Gastrocnemius medialis (tissue), 4 donors: Measurements from ENCODE around the gene BCL11B. TPM values are rescaled to one million over a fixed set of nuclear protein-coding genes. Genes with fewer than 3 reads are reported as not detected.

Experiments used
- ATAC-seq, 2 donors: fragments of 150-250 bp; one replicate each; pipeline ENCODE4 v1.9.1; 2016
- DNase-seq, 2 donors: peaks; one replicate each; pipeline ENCODE4 v3.0.0-alpha.2; 2019
- H3K27ac ChIP-seq, 4 donors: fragments of 200-600 bp; sonication (generic); 1 replicate in 1 of 4; 2 replicates in 3 of 4; pipeline ENCODE4 v1.5.1; 2016 to 2018; ENCODE audit warnings: mild to moderate bottlenecking in 2 of 4, moderate library complexity in 1 of 4
- H3K27me3 ChIP-seq, 3 donors: fragments of 200-600 bp; sonication (generic) in 2 of 3; 1 replicate in 1 of 3; 2 replicates in 2 of 3; pipeline versions ENCODE4 v1.5.1 to v1.6.0; 2016 to 2019; ENCODE audit warnings: mild to moderate bottlenecking in 1 of 3, moderate library complexity in 1 of 3
- H3K36me3 ChIP-seq, 2 donors: fragments of 200-600 bp; sonication (generic) in 1 of 2; one replicate each; pipeline ENCODE4 v1.5.1; 2017 to 2018
- H3K4me1 ChIP-seq, 2 donors: fragments of 200-600 bp; sonication (generic) in 1 of 2; one replicate each; pipeline ENCODE4 v1.5.1; 2016 to 2017; ENCODE audit warnings: mild to moderate bottlenecking in 2 of 2
- H3K4me3 ChIP-seq, 4 donors: fragments of 200-600 bp; sonication (generic) in 3 of 4; 1 replicate in 1 of 4; 2 replicates in 3 of 4; pipeline ENCODE4 v1.5.1; 2016 to 2019; ENCODE audit warnings: mild to moderate bottlenecking in 2 of 4
- H3K9me3 ChIP-seq, 3 donors: fragments of 200-600 bp; sonication (generic) in 2 of 3; 1 replicate in 1 of 3; 2 replicates in 2 of 3; pipeline ENCODE4 v1.5.1; 2016 to 2019
- POLR2A ChIP-seq, 2 donors: fragments of 450-650 bp; IDR thresholded peaks; one replicate each; pipeline ENCODE4 v1.6.1; 2017; ENCODE audit warnings: antibody characterized with exemption in 2 of 2, mild to moderate bottlenecking in 2 of 2, moderate library complexity in 2 of 2
- in situ Hi-C, 4 donors: fragments of 200-750 bp; cut with MboI; loops; one replicate each; pipeline versions ENCODE4 v1.15.0 to v1.8.0; 2017; ENCODE audit warnings: low sequenced_read_pairs in 4 of 4
- intact Hi-C: fragments of 100-400 bp; cut with DNase I; formaldehyde crosslinking; loops from one replicate; pipeline ENCODE4 v1.15.1; 2023; ENCODE audit warnings: low total_unique reads
- total RNA-seq, 4 donors: library from RNA; depleted of rRNA; stranded (reverse); fragments of >200 nt; gene quantifications; one replicate each; pipeline versions ENCODE4 v1.1.0 to v1.2.3, GENCODE V29; 2016
- TF ChIP-seq, protein P1 (sequence below), 5 experiments: fragments of 450-650 bp in 3 of 5; fragments of 200-600 bp in 2 of 5; sonication (generic) in 2 of 5; IDR thresholded peaks in 4 of 5; conservative IDR thresholded peaks in 1 of 5; 1 replicate in 4 of 5; 2 replicates in 1 of 5; pipeline ENCODE4 v1.5.1; 2016 to 2019; ENCODE audit warnings: antibody characterized with exemption in 5 of 5, mild to moderate bottlenecking in 3 of 5, moderate library complexity in 3 of 5

BCL11B gene
- total RNA-seq, 4 donors from 2014 or later = 0.05 to 0.62 (median 0.18) TPM; not detected in 1

DNA sequence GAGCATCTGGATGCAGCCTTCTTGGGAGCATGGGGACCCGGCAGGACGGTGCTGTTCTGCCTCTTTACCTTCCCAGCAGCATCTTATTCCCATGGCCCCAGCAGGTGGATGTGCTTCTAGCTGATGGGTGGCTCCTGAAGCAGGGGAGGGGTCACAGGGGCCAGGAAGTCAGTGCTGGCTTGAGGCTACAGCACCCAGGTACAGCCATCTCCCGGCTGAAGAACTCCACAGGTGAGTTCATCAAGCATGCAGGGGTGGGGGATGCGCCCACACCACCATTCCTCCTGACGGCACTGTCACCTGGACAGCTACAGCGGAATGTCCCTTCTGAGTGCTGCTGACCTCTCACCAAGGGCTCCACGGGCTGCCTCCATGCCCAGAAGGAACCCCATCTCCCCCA lies 57.3 kb downstream of the BCL11B start:
- ATAC-seq = no peak
- intact Hi-C loops = no loop called here
- Histone ChIP-seq H3K4me3 (no peak overlapping the region), H3K27ac (no peak overlapping the region), H3K27me3 (peaks cover 0 to 15% (median 0%) of the 10 kb centered on the region in 3 donors), H3K9me3 (no peaks in the 10 kb centered on the region), H3K4me1 (no peaks in the 10 kb centered on the region), H3K36me3 (no peaks in the 10 kb centered on the region)
- in situ Hi-C loops = no loop called here
- DNase-seq = no peak
- TF ChIP-seq, protein P1, sequence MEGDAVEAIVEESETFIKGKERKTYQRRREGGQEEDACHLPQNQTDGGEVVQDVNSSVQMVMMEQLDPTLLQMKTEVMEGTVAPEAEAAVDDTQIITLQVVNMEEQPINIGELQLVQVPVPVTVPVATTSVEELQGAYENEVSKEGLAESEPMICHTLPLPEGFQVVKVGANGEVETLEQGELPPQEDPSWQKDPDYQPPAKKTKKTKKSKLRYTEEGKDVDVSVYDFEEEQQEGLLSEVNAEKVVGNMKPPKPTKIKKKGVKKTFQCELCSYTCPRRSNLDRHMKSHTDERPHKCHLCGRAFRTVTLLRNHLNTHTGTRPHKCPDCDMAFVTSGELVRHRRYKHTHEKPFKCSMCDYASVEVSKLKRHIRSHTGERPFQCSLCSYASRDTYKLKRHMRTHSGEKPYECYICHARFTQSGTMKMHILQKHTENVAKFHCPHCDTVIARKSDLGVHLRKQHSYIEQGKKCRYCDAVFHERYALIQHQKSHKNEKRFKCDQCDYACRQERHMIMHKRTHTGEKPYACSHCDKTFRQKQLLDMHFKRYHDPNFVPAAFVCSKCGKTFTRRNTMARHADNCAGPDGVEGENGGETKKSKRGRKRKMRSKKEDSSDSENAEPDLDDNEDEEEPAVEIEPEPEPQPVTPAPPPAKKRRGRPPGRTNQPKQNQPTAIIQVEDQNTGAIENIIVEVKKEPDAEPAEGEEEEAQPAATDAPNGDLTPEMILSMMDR (IDR thresholded peaks at IDR 0.05 in 4 of 5, conservative IDR thresholded peaks at IDR 0.05 in 1 of 5) = no peak

DNA sequence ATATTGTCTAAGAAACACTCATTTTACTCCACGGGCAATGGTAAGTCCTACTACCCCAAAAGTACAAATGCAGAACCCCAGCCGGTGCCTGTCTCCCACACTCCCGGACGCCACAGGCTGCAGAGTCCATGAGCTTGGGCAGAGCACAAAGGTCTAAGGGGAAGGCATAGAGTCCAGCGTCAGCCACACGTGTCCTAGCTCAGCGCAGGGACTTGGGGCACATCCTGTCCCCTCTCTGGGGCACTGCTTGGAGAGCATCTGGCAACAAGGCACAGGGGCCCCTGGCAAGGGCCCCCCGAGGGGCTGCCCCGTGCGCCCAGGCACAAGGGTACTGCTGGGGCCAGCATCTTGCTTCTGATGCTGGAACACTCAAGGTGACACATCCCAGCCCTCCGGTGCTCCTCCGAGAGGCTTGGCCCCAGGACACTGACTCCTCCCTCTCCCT lies 58.4 kb downstream of the BCL11B start:
- ATAC-seq (no peak), DNase-seq (no peak)
- H3K27ac ChIP-seq = no peak overlapping the region
- no peak for TF ChIP-seq POLR2A (IDR thresholded peaks at IDR 0.05)
- TF ChIP-seq, protein P1 (IDR thresholded peaks at IDR 0.05 in 4 of 5, conservative IDR thresholded peaks at IDR 0.05 in 1 of 5) = no peak
- no peaks in the 10 kb centered on the region for H3K4me1 ChIP-seq
- no peaks in the 10 kb centered on the region for H3K36me3 ChIP-seq
- in situ Hi-C loops = no loop called here
- H3K9me3 ChIP-seq = no peaks in the 10 kb centered on the region
- H3K4me3 ChIP-seq = no peak overlapping the region
- peaks cover 0 to 15% (median 0%) of the 10 kb centered on the region in 3 donors for H3K27me3 ChIP-seq
- intact Hi-C loops = no loop called here

DNA sequence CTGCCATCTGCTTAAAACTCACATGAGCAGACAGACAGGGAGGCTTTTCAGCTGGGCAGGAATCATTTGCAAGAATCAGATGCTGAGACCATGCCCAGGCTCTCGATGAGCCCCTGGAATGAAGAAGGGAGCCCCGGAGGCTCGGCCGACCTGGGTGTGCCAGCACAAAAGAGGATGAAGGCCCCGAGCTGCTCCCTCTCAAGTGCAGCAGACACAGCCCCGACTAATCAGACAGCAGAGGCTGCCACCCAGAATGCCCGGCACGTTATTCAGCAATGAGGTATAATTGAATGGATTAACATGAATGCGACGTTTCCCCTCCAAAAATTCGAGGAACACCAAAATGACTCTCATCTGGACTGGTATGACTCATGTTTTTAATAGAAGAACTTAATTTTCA lies 58.9 kb downstream of the BCL11B start:
- intact Hi-C loops = no loop called here
- no peak for TF ChIP-seq POLR2A (IDR thresholded peaks at IDR 0.05)
- TF ChIP-seq, protein P1 (IDR thresholded peaks at IDR 0.05 in 4 of 5, conservative IDR thresholded peaks at IDR 0.05 in 1 of 5) = no peak
- in situ Hi-C loops = no loop called here
- no peaks in the 10 kb centered on the region for H3K4me1 ChIP-seq
- peaks cover 0 to 15% (median 0%) of the 10 kb centered on the region in 3 donors for H3K27me3 ChIP-seq
- no peak overlapping the region for H3K4me3 ChIP-seq
- no peaks in the 10 kb centered on the region for H3K36me3 ChIP-seq
- no peak for ATAC-seq
- no peaks in the 10 kb centered on the region for H3K9me3 ChIP-seq
- H3K27ac ChIP-seq = no peak overlapping the region
- DNase-seq = no peak

DNA sequence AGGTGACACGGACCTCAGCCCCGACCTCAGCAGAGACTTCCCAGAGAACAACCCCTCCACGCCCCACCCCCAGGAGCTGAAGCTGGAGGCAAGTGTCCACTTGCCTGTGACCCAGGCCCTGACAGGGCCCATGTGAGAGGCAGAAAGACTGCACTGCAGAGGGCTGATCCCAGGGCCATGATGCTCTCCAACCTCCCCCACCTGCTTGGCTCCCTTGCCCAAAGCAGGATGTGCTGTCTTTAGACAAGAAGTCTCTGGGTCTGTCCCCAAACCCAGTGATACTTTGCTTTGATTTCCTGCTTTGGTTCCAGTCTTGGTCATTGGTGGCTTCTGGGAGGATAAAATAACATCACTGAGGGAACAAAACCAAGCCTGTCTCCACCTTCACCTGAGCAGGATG lies 59.4 kb downstream of the BCL11B start:
- DNase-seq (no peak), ATAC-seq (no peak)
- H3K4me3 ChIP-seq = no peak overlapping the region
- no peaks in the 10 kb centered on the region for H3K4me1 ChIP-seq
- no peak overlapping the region for H3K27ac ChIP-seq
- H3K27me3 ChIP-seq = peaks cover 0 to 15% (median 0%) of the 10 kb centered on the region in 3 donors
- no peak for TF ChIP-seq POLR2A (IDR thresholded peaks at IDR 0.05)
- TF ChIP-seq, protein P1 (IDR thresholded peaks at IDR 0.05 in 4 of 5, conservative IDR thresholded peaks at IDR 0.05 in 1 of 5) = no peak
- intact Hi-C loops = no loop called here
- no peaks in the 10 kb centered on the region for H3K9me3 ChIP-seq
- in situ Hi-C loops = no loop called here
- no peaks in the 10 kb centered on the region for H3K36me3 ChIP-seq

DNA sequence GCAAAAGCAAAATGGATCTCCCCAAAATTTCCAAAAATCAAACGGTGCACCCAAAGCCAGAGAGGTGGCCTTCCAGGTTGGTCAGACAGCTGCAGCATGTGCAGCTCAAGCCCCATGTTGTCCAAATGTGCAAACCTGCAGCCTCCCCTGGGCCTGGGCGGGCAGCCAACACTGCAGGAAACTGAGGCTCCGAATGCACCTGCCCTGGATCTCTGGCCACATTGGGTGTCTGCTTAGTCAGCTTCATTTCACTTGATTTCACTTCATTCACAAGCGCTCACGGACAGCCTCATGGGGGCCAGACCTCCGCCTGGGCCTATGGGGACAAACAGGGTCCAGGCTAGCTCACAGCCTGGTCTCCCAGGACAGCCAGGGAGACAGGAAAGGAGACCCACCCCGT lies 59.8 kb downstream of the BCL11B start:
- in situ Hi-C loops (no loop called here), intact Hi-C loops (no loop called here)
- no peak for DNase-seq

More for the DNA sequence above, 59.8 kb downstream of the BCL11B start:
- no peak for ATAC-seq
- Histone ChIP-seq H3K27ac (no peak overlapping the region), H3K9me3 (no peaks in the 10 kb centered on the region), H3K36me3 (no peaks in the 10 kb centered on the region), H3K4me3 (no peak overlapping the region), H3K4me1 (no peaks in the 10 kb centered on the region), H3K27me3 (peaks cover 0 to 15% (median 0%) of the 10 kb centered on the region in 3 donors)
- TF ChIP-seq, protein P1 (IDR thresholded peaks at IDR 0.05 in 4 of 5, conservative IDR thresholded peaks at IDR 0.05 in 1 of 5) = no peak
- no peak for TF ChIP-seq POLR2A (IDR thresholded peaks at IDR 0.05)
